GM21576 (cell line): ENCODE data around the gene AHRR.
"Not testable (repeated sequence)": the region's sequence is repeated elsewhere in the genome, so short reads cannot be mapped to it uniquely, and the experiment has no call there.

ENCODE experiments used
- ATAC-seq: cut with Tn5 transposase; IDR thresholded peaks from one replicate; pipeline ENCODE4 v1.9.1; 2021; ENCODE audit warnings: mild to moderate bottlenecking, moderate library complexity; ENCODE audit not compliant: unreplicated experiment

The AHRR gene

DNA sequence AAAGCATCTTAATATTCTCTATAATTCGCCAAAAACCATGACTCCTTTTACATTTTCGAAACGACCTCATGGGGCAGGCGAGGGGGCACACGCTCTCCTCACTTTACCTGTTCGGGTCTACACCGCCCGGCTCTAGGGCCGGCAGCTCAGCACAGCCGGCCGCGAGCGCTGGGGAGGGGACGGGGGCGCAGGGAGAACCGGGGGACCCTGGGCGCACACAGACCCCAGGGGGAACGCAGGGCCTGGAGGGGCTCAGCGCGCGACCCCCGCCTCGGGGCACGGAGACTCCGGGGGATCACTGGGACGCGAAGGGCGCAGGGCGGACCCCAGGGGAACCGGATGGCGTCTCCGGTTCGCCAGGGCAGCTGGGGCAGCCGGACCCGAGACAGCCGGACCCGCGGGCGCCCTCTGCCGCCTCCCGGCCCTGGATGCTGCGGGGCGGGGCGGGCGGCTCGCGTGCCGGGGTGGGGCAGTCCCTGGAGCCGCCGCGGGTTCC is at the start of gene AHRR:
Gene AHRR (plus strand): TSS at position 485 of the 496 bp plus-strand sequence. CDS start 22,189 bp downstream, outside the sequence.
- peak; percentile 39 for ATAC-seq

GRCh38 chr5:271828-272167 is 49.7 kb upstream of the AHRR start:
- not testable (repeated sequence) for ATAC-seq

DNA sequence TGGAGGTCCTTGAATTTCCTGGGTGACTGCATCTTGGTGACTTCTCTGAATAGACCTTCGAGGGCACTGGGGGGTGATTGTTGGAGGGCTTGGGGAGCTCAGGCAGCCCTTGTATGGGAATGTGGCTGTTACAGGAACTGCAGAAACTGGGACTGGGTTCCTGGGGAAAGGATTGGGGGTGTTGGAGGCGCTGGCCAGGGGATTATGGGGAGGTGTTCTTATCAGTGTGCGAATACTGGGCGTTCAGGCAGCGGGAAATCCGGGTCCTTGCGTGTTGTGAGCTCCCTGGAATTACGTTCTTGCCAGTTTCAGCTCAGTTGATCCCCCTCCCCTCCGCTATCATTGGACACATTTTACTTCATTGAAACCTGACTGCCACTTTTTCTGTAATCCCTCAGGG is 48.4 kb upstream of the AHRR start:
- ATAC-seq = not testable (repeated sequence)

- ATAC-seq = not testable (repeated sequence)
These were observed 48.0 kb upstream of the AHRR start for GRCh38 chr5:273491-273890.

DNA sequence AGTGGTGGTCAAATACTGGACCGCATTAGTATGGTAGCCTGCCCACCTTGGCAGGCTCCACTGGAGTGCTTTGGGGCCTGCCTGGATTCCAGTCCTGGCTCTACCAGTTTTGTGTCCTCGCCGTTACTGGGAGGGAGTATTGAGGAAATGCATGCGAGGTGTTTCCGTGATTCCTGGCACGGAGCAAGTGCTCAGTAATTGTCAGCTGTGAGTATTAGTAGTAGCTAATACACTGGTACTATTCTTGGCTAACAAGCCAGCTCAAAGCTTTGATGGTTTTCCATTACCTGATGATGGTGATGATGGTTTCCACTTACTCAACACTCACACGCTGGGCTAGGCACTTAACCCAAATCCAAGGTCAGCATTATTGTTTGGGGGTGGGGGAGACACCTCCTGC is 47.2 kb upstream of the AHRR start:
- not testable (repeated sequence) for ATAC-seq

GRCh38 chr5:278646-279045 is 42.9 kb upstream of the AHRR start:
- no peak for ATAC-seq

- not testable (repeated sequence) for ATAC-seq
These were observed 42.4 kb upstream of the AHRR start for GRCh38 chr5:279051-279665.

GRCh38 chr5:285991-286557 is 35.4 kb upstream of the AHRR start:
- no peak for ATAC-seq

- ATAC-seq = not testable (repeated sequence)
These were observed 31.3 kb upstream of the AHRR start for GRCh38 chr5:290200-290599.

DNA sequence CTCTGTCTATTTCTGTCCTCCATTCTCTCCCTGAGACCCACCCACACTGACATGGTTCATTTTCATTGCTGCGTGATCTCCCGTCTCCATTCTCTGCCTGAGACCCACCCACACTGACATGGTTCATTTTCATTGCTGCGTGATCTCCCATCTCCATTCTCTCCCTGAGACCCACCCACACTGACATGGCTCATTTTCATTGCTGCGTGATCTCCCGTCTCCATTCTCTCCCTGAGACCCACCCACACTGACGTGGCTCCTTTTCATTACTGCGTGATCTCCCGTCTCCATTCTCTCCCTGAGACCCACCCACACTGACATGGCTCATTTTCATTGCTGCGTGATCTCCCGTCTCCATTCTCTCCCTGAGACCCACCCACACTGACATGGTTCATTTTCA is 30.2 kb upstream of the AHRR start:
- ATAC-seq = not testable (repeated sequence)

GRCh38 chr5:294788-295187 is 26.7 kb upstream of the AHRR start:
- not testable (repeated sequence) for ATAC-seq

- ATAC-seq = not testable (repeated sequence)
These were observed 25.3 kb upstream of the AHRR start for GRCh38 chr5:296207-296606.

GRCh38 chr5:296954-297353 is 24.6 kb upstream of the AHRR start:
- ATAC-seq = not testable (repeated sequence)

DNA sequence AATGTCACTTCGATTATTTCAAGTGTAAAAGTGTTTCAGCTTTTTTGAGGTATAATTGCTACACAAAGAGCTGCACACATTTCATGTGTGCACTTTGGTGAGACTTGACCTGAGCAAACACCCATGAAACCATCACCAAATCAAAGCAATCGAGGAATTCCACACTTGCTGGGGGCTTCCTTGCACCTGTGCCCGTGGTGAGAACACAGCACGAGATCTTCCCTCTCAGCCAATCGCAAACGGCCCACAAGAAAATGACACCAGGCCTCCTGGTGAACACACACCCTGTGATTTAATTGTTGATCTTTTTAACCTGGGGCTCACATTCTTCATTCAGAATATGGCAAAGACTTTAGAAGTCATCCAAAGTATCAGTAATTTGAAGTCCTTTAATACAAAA is 24.1 kb upstream of the AHRR start:
- not testable (repeated sequence) for ATAC-seq

- ATAC-seq = not testable (repeated sequence)
These were observed 23.4 kb upstream of the AHRR start for GRCh38 chr5:297991-298736.

DNA sequence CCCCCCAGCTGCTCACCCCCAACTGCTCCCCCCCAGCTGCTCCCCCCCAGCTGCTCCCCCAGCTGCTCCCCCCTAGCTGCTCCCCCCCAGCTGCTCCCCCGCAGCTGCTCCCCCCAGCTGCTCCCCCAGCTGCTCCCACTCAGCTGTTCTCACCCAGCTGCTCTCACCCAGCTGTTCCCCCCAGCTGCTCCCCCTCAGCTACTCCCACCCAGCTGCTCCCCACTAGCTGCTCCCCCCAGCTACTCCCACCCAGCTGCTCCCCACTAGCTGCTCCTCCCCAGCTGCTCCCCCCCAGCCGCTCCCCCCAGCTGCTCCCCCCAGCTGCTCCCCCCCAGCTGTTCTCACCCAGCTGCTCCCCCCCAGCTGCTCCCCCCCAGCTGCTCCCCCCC is 22.8 kb upstream of the AHRR start:
- ATAC-seq = no peak

GRCh38 chr5:299921-300320 is 21.6 kb upstream of the AHRR start:
- not testable (repeated sequence) for ATAC-seq

GRCh38 chr5:300691-301435 is 20.7 kb upstream of the AHRR start:
- not testable (repeated sequence) for ATAC-seq

DNA sequence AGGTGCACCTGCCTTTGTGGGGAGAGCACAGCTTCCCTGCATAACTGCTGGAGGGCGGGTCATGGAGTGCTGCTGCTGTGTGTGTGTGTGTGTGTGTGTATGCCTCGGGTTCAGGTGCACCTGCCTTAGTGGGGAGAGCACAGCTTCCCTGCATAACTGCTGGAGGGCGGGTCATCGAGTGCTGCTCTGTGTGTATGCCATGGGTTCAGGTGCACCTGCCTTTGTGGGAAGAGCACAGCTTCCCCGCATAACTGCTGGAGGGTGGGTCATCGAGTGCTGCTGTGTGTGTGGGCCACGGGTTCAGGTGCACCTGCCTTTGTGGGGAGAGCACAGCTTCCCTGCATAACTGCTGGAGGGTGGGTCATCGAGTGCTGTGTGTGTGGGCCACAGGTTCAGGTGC is 19.1 kb upstream of the AHRR start:
- ATAC-seq = not testable (repeated sequence)

- ATAC-seq = no peak
These were observed 18.5 kb upstream of the AHRR start for GRCh38 chr5:302966-303365.

DNA sequence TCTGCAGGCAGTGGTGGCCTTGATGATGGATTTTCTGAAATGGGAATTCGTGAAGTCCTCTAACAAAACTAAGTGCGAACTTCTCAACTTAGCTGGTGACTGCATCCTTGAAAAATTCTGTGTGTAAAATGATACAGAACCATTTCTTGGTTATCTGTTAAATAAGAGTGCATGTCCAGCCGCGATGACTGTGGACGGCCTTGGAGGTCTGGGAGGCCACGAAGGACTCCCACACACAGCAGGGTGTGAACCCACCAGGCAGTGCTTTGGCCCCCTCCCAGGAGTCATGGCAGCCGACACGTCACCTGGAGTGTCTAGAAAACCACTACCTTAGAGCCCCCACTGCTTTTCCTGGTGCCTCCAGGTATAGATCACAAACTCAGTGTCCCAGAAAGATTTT is 17.8 kb upstream of the AHRR start:
- ATAC-seq = not testable (repeated sequence)
